ENCODE measurements around the gene EIF3L.

DNA sequence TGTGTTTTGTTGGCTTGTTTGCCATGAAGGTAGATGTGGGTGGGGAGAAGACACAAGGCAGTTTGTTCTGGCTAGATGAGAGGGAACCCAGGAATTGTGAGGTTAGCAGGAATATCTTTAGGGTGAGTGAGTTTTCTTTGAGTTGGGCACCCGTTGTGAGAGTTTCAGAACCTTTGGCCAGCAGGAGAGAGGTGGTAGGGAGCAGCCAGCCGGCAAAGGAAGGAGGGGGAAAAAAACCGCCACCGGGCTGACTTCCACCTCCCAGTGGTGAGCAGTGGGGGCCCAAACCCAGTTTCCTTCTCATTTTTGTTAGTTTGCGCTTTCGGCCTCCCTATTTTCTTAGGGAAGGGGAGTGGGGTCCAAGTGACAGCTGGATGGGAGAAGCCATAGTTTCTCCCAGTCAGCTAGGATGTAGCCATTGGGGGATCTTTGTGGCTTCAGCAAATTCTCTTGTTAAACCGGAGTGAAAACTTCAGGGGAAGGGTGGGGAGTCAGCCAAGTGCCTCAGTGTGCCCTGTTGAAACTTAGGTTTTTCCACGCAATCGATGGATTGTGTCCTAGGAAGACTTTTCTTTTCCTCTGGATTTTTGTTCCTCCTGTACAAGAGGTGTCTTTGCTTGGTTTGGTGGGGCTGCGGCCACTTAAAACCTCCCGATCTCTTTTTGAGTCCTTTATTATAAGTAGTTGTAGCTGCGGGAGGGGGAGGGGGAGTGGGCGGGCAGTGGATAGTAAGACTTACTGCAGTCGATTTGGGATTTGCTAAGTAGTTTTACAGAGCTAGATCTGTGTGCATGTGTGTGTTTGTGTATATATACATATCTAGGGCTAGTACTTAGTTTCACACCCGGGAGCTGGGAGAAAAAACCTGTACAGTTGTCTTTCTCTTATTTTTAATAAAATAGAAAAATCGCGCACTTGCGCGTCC is 42.5 kb upstream of the EIF3L start:
- TF ChIP-seq, protein P1, sequence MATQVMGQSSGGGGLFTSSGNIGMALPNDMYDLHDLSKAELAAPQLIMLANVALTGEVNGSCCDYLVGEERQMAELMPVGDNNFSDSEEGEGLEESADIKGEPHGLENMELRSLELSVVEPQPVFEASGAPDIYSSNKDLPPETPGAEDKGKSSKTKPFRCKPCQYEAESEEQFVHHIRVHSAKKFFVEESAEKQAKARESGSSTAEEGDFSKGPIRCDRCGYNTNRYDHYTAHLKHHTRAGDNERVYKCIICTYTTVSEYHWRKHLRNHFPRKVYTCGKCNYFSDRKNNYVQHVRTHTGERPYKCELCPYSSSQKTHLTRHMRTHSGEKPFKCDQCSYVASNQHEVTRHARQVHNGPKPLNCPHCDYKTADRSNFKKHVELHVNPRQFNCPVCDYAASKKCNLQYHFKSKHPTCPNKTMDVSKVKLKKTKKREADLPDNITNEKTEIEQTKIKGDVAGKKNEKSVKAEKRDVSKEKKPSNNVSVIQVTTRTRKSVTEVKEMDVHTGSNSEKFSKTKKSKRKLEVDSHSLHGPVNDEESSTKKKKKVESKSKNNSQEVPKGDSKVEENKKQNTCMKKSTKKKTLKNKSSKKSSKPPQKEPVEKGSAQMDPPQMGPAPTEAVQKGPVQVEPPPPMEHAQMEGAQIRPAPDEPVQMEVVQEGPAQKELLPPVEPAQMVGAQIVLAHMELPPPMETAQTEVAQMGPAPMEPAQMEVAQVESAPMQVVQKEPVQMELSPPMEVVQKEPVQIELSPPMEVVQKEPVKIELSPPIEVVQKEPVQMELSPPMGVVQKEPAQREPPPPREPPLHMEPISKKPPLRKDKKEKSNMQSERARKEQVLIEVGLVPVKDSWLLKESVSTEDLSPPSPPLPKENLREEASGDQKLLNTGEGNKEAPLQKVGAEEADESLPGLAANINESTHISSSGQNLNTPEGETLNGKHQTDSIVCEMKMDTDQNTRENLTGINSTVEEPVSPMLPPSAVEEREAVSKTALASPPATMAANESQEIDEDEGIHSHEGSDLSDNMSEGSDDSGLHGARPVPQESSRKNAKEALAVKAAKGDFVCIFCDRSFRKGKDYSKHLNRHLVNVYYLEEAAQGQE (IDR thresholded peaks at IDR 0.05; ENCODE audit: borderline replicate concordance), result no peak
- TF ChIP-seq, protein P2, sequence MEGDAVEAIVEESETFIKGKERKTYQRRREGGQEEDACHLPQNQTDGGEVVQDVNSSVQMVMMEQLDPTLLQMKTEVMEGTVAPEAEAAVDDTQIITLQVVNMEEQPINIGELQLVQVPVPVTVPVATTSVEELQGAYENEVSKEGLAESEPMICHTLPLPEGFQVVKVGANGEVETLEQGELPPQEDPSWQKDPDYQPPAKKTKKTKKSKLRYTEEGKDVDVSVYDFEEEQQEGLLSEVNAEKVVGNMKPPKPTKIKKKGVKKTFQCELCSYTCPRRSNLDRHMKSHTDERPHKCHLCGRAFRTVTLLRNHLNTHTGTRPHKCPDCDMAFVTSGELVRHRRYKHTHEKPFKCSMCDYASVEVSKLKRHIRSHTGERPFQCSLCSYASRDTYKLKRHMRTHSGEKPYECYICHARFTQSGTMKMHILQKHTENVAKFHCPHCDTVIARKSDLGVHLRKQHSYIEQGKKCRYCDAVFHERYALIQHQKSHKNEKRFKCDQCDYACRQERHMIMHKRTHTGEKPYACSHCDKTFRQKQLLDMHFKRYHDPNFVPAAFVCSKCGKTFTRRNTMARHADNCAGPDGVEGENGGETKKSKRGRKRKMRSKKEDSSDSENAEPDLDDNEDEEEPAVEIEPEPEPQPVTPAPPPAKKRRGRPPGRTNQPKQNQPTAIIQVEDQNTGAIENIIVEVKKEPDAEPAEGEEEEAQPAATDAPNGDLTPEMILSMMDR (IDR thresholded peaks at IDR 0.05; ENCODE audit: poor library complexity, severe bottlenecking), result no peak
- TF ChIP-seq POLR2AphosphoS5 (IDR thresholded peaks at IDR 0.05) (no peak), EZH2 (IDR thresholded peaks at IDR 0.05; ENCODE audit: borderline replicate concordance, insufficient read depth, low read length, poor library complexity, severe bottlenecking) (no peak), MXI1 (conservative IDR thresholded peaks at IDR 0.05; ENCODE audit: poor library complexity, severe bottlenecking) (no peak), RAD21 (conservative IDR thresholded peaks at IDR 0.05) (no peak)
